ENCODE measurements around the gene FRMD3.

- TF ChIP-seq CTCF (conservative IDR thresholded peaks at IDR 0.05; ENCODE audit: low read depth, low read length) (no peak), EZH2 (IDR thresholded peaks at IDR 0.05; ENCODE audit: low read length, unreplicated experiment) (no peak)
Observed at GRCh38 chr9:83322438-83322837, 215.8 kb downstream of the FRMD3 start.
